Thymus (tissue), 11 donors: ENCODE results near the gene LSM3. TPM values are rescaled to one million over a fixed set of nuclear protein-coding genes. Genes with fewer than 3 reads are reported as not detected.

ENCODE experiments used
- DNase-seq, 9 donors: peaks; one replicate each; pipeline ENCODE4 v3.0.0-alpha.2; 2013; ENCODE audit warnings: low spot score in 9 of 9, low read depth in 6 of 9, missing footprints in 1 of 9
- H3K27ac ChIP-seq, 2 donors: one replicate each; pipeline ENCODE4 v1.5.1; 2013; ENCODE audit warnings: control low read depth in 1 of 2, low read depth in 1 of 2, low read length in 1 of 2, mild to moderate bottlenecking in 1 of 2, moderate library complexity in 1 of 2
- H3K27me3 ChIP-seq, 2 donors: one replicate each; pipeline ENCODE4 v1.5.1; 2013; ENCODE audit warnings: low read length in 1 of 2; ENCODE audit not compliant: control insufficient read depth in 2 of 2, insufficient read depth in 1 of 2
- H3K36me3 ChIP-seq, 2 donors: one replicate each; pipeline ENCODE4 v1.5.1; 2013; ENCODE audit warnings: low read length in 1 of 2, mild to moderate bottlenecking in 1 of 2, moderate library complexity in 1 of 2; ENCODE audit not compliant: control insufficient read depth in 2 of 2, insufficient read depth in 2 of 2
- H3K4me1 ChIP-seq, 2 donors: one replicate each; pipeline ENCODE4 v1.5.1; 2013; ENCODE audit warnings: low read length in 2 of 2; ENCODE audit not compliant: control insufficient read depth in 2 of 2, insufficient read depth in 2 of 2
- H3K4me3 ChIP-seq, 2 donors: one replicate each; pipeline ENCODE4 v1.5.1; 2013; ENCODE audit warnings: low read length in 2 of 2, control low read depth in 1 of 2, mild to moderate bottlenecking in 1 of 2
- H3K9me3 ChIP-seq, 2 donors: one replicate each; pipeline ENCODE4 v1.5.1; 2013; ENCODE audit warnings: low read length in 1 of 2, mild to moderate bottlenecking in 1 of 2; ENCODE audit not compliant: control insufficient read depth in 2 of 2, insufficient read depth in 1 of 2
- WGBS: extraction: QIAGEN DNeasy Blood & Tissue Kit; methylation state at CpG from one replicate; pipeline ENCODE4 v1.1.7; 2013; 5-methylcytosine and 5-hydroxymethylcytosine counted together
- polyA plus RNA-seq: library from polyadenylated mRNA; stranded (reverse); fragments of 200-250 nt; gene quantifications from one replicate; pipeline ENCODE4 v1.2.3, GENCODE V29; 2013
- total RNA-seq: library from RNA; stranded (reverse); fragments of 120-200 nt; gene quantifications from one replicate; pipeline ENCODE4 v1.2.4, GENCODE V29; 2013
- donor health status: healthy.

Gene LSM3
- total and polyA plus RNA-seq, 2 donors: 18.3 to 20.9 TPM

- no peaks in the 10 kb centered on the region for H3K27me3 ChIP-seq
- H3K4me3 ChIP-seq: no peak overlapping the region
- 94% methylated on average over 2 of the region's 2 CpGs for WGBS
- H3K27ac ChIP-seq: no peak overlapping the region
- H3K4me1 ChIP-seq: peaks cover 0 to 20% of the 10 kb centered on the region in 2 donors
- no peak for DNase-seq
- no peaks in the 10 kb centered on the region for H3K9me3 ChIP-seq
- peaks cover 48 to 55% of the 10 kb centered on the region in 2 donors for H3K36me3 ChIP-seq
Measured at GRCh38 chr3:14140668-14141067, 37.9 kb upstream of the LSM3 start.

GRCh38 chr3:14141144-14141543 is 37.5 kb upstream of the LSM3 start:
- no peak for DNase-seq
- Histone ChIP-seq H3K9me3 (no peaks in the 10 kb centered on the region), H3K27ac (no peak overlapping the region), H3K4me3 (no peak overlapping the region), H3K4me1 (peaks cover 0 to 20% of the 10 kb centered on the region in 2 donors), H3K27me3 (no peaks in the 10 kb centered on the region), H3K36me3 (peaks cover 48 to 56% of the 10 kb centered on the region in 2 donors)
- 81% methylated on average over 2 of the region's 2 CpGs for WGBS

GRCh38 chr3:14141602-14142341 is 36.8 kb upstream of the LSM3 start:
- H3K27me3 ChIP-seq: no peaks in the 10 kb centered on the region
- H3K9me3 ChIP-seq: no peaks in the 10 kb centered on the region
- no peak for DNase-seq
- H3K4me3 ChIP-seq: no peak overlapping the region
- WGBS: 96% methylated on average over 19 of the region's 19 CpGs
- peaks cover 51 to 56% of the 10 kb centered on the region in 2 donors for H3K36me3 ChIP-seq
- H3K27ac ChIP-seq: peak overlapping the region in 1 of 2 donors; percentile 4
- H3K4me1 ChIP-seq: peaks cover 0 to 20% of the 10 kb centered on the region in 2 donors

- peak in 1 of 9 donors; percentile 23 for DNase-seq
- no peak overlapping the region for H3K4me3 ChIP-seq
- 84% methylated on average over 8 of the region's 8 CpGs for WGBS
- peaks cover 56 to 61% of the 10 kb centered on the region in 2 donors for H3K36me3 ChIP-seq
- peaks cover 0 to 20% of the 10 kb centered on the region in 2 donors for H3K4me1 ChIP-seq
- H3K9me3 ChIP-seq: no peaks in the 10 kb centered on the region
- peak overlapping the region in 1 of 2 donors; percentile 54 for H3K27ac ChIP-seq
- no peaks in the 10 kb centered on the region for H3K27me3 ChIP-seq
Measured at GRCh38 chr3:14142567-14143270, 35.9 kb upstream of the LSM3 start.

GRCh38 chr3:14143271-14144225 is 35.1 kb upstream of the LSM3 start:
- WGBS: 89% methylated on average over 7 of the region's 7 CpGs
- Histone ChIP-seq H3K36me3 (peaks cover 57 to 64% of the 10 kb centered on the region in 2 donors), H3K9me3 (no peaks in the 10 kb centered on the region), H3K27ac (peak overlapping the region; percentile 80 to 82), H3K27me3 (no peaks in the 10 kb centered on the region), H3K4me1 (peaks cover 0 to 20% of the 10 kb centered on the region in 2 donors), H3K4me3 (no peak overlapping the region)
- DNase-seq: no peak

- no peak overlapping the region for H3K4me3 ChIP-seq
- no peaks in the 10 kb centered on the region for H3K9me3 ChIP-seq
- H3K36me3 ChIP-seq: peaks cover 51 to 59% of the 10 kb centered on the region in 2 donors
- peak in 8 of 9 donors; percentile 23 to 83 (median 44) for DNase-seq
- peaks cover 0 to 20% of the 10 kb centered on the region in 2 donors for H3K4me1 ChIP-seq
- no peaks in the 10 kb centered on the region for H3K27me3 ChIP-seq
- 30% methylated on average over 7 of the region's 7 CpGs for WGBS
- H3K27ac ChIP-seq: peak overlapping the region; percentile 80 to 82
Measured at GRCh38 chr3:14144423-14145075, 34.1 kb upstream of the LSM3 start.

GRCh38 chr3:14145236-14145635 is 33.4 kb upstream of the LSM3 start:
- Histone ChIP-seq H3K4me3 (no peak overlapping the region), H3K36me3 (peaks cover 52% of the 10 kb centered on the region in 2 donors), H3K4me1 (peaks cover 0 to 20% of the 10 kb centered on the region in 2 donors), H3K27me3 (no peaks in the 10 kb centered on the region), H3K27ac (peak overlapping the region; percentile 20 to 69), H3K9me3 (no peaks in the 10 kb centered on the region)
- no peak for DNase-seq
- WGBS: 97% methylated on average over 9 of the region's 9 CpGs

- peaks cover 49 to 54% of the 10 kb centered on the region in 2 donors for H3K36me3 ChIP-seq
- H3K27ac ChIP-seq: peak overlapping the region in 1 of 2 donors; percentile 20
- peaks cover 0 to 20% of the 10 kb centered on the region in 2 donors for H3K4me1 ChIP-seq
- H3K27me3 ChIP-seq: no peaks in the 10 kb centered on the region
- 97% methylated on average over 10 of the region's 10 CpGs for whole genome bisulfite sequencing
- H3K4me3 ChIP-seq: no peak overlapping the region
- no peak for DNase-seq
- no peaks in the 10 kb centered on the region for H3K9me3 ChIP-seq
Measured at GRCh38 chr3:14145670-14146380, 32.8 kb upstream of the LSM3 start.
